Body of pancreas (tissue), 4 donors: ENCODE results near the gene CAVIN1. TPM values are rescaled to one million over a fixed set of nuclear protein-coding genes. Genes with fewer than 3 reads are reported as not detected.

Experiments used
- ATAC-seq: fragments of 150-250 bp; one replicate; pipeline ENCODE4 v1.9.1; 2016
- DNase-seq, 4 donors: peaks; one replicate each; pipeline ENCODE4 v3.0.0-alpha.2; 2019
- H3K27ac ChIP-seq, 4 donors: fragments of 200-600 bp; sonication (generic); 1 replicate in 3 of 4; 2 replicates in 1 of 4; pipeline versions ENCODE4 v1.5.1 to v1.6.1; 2016 to 2019; ENCODE audit warnings: mild to moderate bottlenecking in 1 of 4, mixed read lengths in 1 of 4, moderate library complexity in 1 of 4
- H3K27me3 ChIP-seq, 2 donors: fragments of 200-600 bp; sonication (generic); one replicate each; pipeline ENCODE4 v1.6.0; 2016; ENCODE audit warnings: mild to moderate bottlenecking in 1 of 2
- H3K36me3 ChIP-seq, 2 donors: fragments of 200-600 bp; sonication (generic); replicated peaks in 1 of 2; 2 replicates each; pipeline ENCODE4 v1.5.1; 2016; ENCODE audit warnings: low read depth in 2 of 2; ENCODE audit not compliant: insufficient read depth in 1 of 2
- H3K4me1 ChIP-seq: fragments of 200-600 bp; sonication (generic); one replicate; pipeline ENCODE4 v1.6.0; 2016
- H3K4me3 ChIP-seq, 2 donors: fragments of 200-600 bp; sonication (generic); 1 replicate in 1 of 2; 2 replicates in 1 of 2; pipeline ENCODE4 v1.5.1; 2016 to 2019
- H3K9me3 ChIP-seq, 3 donors: fragments of 200-600 bp; sonication (generic); 1 replicate in 2 of 3; 2 replicates in 1 of 3; pipeline ENCODE4 v1.5.1; 2016
- POLR2A ChIP-seq, 3 donors: fragments of 450-650 bp; IDR thresholded peaks; one replicate each; pipeline ENCODE4 v1.6.1; 2016; ENCODE audit warnings: antibody characterized with exemption in 3 of 3, mild to moderate bottlenecking in 2 of 3
- WGBS, 2 donors: methylation state at CpG; one replicate each; pipeline ENCODE4 v1.1.5; 2017; 5-methylcytosine and 5-hydroxymethylcytosine counted together
- intact Hi-C: fragments of 100-400 bp; cut with DNase I; formaldehyde crosslinking; loops from one replicate; pipeline ENCODE4 v1.15.1; 2023
- total RNA-seq, 2 donors: library from RNA; depleted of rRNA; stranded (reverse); fragments of >200 nt; gene quantifications; one replicate each; pipeline ENCODE4 v1.1.0, GENCODE V29; 2016
- TF ChIP-seq, protein P1 (sequence below), 7 experiments: fragments of 450-650 bp in 4 of 7; fragments of 200-600 bp in 3 of 7; sonication (generic) in 3 of 7; IDR thresholded peaks; one replicate each; pipeline ENCODE4 v1.5.1; 2016 to 2019; ENCODE audit warnings: antibody characterized with exemption in 7 of 7

CAVIN1 gene
- total RNA-seq, 2 donors from 2014 or later, result 63.3 to 75.8 TPM

DNA sequence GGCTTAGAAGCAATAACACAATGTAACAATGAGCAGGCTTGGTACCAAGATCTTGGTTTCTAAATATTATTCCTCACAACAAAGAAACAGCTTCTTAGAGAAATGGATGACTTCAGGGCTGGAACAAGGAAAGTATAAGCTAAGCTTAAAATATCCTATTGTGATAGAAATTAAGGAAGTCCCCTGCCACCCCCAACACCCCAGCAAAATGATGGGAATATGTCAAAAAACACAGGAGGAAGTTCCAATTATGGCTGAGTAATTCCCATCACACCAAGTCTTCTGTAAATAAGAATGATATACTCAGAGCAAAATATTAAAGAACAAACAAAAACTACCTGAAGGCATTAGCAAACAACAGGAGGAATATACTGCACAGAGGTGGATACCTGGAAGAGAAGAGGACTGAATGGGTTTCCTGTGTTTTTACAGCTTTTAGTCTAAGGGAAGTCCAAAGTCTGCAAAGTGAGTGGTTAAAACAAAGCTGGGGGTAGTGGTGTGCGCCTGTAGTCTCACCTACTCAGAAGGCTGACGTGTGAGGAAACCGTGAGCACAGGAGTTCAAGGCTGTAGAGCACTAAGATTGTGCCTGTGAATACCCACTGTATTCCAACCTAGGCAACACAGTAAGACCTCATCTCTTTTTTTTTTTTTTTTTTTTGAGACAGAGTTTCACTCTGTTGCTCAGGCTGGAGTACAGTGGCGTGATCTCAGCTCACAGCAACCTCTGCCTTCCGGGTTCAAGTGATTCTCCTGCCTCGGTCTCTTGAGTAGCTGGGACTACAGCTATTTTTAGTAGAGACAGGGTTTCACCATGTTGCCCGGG is 18.5 kb upstream of the CAVIN1 start:
- TF ChIP-seq, protein P1, sequence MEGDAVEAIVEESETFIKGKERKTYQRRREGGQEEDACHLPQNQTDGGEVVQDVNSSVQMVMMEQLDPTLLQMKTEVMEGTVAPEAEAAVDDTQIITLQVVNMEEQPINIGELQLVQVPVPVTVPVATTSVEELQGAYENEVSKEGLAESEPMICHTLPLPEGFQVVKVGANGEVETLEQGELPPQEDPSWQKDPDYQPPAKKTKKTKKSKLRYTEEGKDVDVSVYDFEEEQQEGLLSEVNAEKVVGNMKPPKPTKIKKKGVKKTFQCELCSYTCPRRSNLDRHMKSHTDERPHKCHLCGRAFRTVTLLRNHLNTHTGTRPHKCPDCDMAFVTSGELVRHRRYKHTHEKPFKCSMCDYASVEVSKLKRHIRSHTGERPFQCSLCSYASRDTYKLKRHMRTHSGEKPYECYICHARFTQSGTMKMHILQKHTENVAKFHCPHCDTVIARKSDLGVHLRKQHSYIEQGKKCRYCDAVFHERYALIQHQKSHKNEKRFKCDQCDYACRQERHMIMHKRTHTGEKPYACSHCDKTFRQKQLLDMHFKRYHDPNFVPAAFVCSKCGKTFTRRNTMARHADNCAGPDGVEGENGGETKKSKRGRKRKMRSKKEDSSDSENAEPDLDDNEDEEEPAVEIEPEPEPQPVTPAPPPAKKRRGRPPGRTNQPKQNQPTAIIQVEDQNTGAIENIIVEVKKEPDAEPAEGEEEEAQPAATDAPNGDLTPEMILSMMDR (IDR thresholded peaks at IDR 0.05), result no peak
- no peak for TF ChIP-seq POLR2A (IDR thresholded peaks at IDR 0.05)
- Histone ChIP-seq H3K27ac (no peak overlapping the region), H3K27me3 (no peaks in the 10 kb centered on the region), H3K4me1 (no peaks in the 10 kb centered on the region), H3K36me3 (no peaks in the 10 kb centered on the region), H3K9me3 (no peaks in the 10 kb centered on the region), H3K4me3 (no peak overlapping the region)
- intact Hi-C loops, result no loop called here
- WGBS, 2 donors, result 42 to 51% methylated on average over 6 to 7 of the region's 7 CpGs
- ATAC-seq (no peak), DNase-seq (no peak)

DNA sequence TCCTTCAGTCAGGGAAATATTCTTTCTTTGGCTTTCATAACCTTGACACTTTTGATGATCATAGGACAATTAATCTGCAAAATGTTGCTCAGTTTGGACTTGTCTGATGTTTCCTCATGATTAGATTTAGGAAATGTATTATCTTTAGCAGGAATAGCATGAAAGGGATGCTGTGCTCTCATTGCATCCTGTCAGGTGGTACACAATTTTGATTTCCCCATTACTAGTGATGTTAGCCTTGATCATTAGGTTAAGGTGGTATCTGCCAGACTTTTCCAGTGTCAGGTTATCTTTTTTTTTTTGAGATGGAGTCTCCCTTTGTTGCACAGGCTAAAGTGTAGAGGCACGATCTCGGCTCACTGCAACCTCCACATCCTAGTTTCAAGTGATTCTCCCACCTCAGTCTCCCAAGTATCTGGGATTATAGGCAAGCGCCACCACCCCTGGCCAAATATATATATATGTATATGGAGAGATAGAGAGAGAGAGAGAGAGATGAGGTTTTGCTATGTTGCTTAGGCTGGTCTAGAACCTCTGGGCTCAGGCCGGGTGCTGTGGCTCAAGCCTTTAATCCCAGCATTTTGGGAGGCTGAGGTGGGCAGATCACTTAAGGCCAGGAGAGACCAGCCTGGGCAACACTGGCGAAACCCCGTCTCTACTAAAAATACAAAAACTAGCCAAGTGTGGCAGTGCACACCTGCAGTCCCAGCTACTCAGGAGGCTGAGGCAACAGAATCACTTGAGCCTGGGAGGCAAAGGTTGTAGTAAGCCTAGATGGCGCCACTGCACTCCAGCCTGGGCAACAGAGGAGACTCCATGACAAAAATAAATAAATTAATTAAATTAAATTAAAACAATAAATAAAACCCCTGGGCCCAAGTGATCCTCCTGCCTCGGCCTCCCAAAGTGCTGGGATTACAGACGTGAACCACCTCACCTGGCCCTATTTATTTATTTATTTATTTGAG is 15.8 kb upstream of the CAVIN1 start:
- Histone ChIP-seq H3K27me3 (no peaks in the 10 kb centered on the region), H3K4me3 (no peak overlapping the region), H3K27ac (no peak overlapping the region), H3K9me3 (no peaks in the 10 kb centered on the region), H3K36me3 (no peaks in the 10 kb centered on the region), H3K4me1 (no peaks in the 10 kb centered on the region)
- WGBS, 2 donors, result 76 to 78% methylated on average over 9 of the region's 9 CpGs
- intact Hi-C loops, result no loop called here
- TF ChIP-seq, protein P1 (IDR thresholded peaks at IDR 0.05), result peak in 5 of 7 experiments; percentile 19 to 30 (median 25)
- no peak for TF ChIP-seq POLR2A (IDR thresholded peaks at IDR 0.05)
- DNase-seq (peak; percentile 25 to 49 (median 40)), ATAC-seq (no peak)

DNA sequence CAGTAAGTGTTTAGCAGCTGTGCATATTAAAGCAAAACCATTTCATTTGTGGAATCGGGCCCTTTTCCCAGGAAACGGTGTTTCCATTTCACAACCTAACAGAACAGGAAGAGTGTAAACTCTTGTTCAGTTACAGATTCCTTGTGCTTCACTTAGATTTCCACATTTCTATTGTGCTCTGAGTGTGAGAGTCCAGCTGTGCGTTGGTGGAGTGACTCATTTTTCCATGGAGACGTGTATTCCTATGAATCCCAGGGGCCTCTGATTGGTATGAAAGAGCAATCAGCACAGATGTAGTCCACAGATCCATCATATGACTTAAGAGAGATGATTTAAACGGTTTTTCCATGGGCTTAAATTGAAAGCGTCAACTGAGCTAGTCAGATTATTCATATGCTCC is 13.3 kb upstream of the CAVIN1 start:
- DNase-seq, result peak in 1 of 4 donors; percentile 51
- WGBS, 2 donors, result 68 to 70% methylated on average over 6 of the region's 6 CpGs

DNA sequence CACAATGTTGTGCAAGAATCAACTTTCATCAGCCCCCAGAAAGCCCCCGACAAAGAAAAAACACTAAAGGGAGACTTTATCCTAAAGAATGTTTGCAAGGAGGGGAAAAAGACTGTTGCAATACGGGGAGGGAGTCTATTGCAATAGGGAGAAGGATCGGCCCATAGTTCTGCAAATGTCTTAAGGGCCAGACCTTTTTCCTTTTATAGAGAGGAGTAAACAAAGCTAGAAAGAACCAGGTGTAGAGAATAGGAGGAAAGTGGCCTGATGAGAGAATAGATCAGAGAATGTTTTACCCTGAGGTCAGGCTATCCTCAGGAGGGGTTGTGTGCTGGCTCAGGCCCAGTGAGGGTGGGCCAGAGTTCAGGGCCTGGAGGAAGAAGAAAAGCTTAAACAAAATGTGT is 8.7 kb upstream of the CAVIN1 start:
- ATAC-seq, result no peak
- intact Hi-C loops, result no loop called here
- H3K27me3 ChIP-seq, result no peaks in the 10 kb centered on the region
- no peaks in the 10 kb centered on the region for H3K36me3 ChIP-seq
- no peak for DNase-seq
- TF ChIP-seq, protein P1 (IDR thresholded peaks at IDR 0.05), result no peak
- TF ChIP-seq POLR2A (IDR thresholded peaks at IDR 0.05), result no peak
- H3K9me3 ChIP-seq, result no peaks in the 10 kb centered on the region
- WGBS, 2 donors, result 45 to 61% methylated on average over 3 of the region's 3 CpGs
- no peak overlapping the region for H3K27ac ChIP-seq
- H3K4me1 ChIP-seq, result peaks cover 9% of the 10 kb centered on the region
- no peak overlapping the region for H3K4me3 ChIP-seq

More for the DNA sequence above, 13.3 kb upstream of the CAVIN1 start:
- Histone ChIP-seq H3K4me1 (no peaks in the 10 kb centered on the region), H3K4me3 (no peak overlapping the region), H3K36me3 (no peaks in the 10 kb centered on the region), H3K9me3 (no peaks in the 10 kb centered on the region), H3K27me3 (no peaks in the 10 kb centered on the region), H3K27ac (no peak overlapping the region)
- intact Hi-C loops, result no loop called here
- TF ChIP-seq, protein P1 (IDR thresholded peaks at IDR 0.05), result no peak
- ATAC-seq, result peak; percentile 71
